Measurements from ENCODE around the gene CTBP2.

CTBP2 gene

GRCh38 chr10:125003146-125003900 lies 157.0 kb downstream of the CTBP2 start:
- DNase-seq: no peak

GRCh38 chr10:125002423-125003145 lies 157.8 kb downstream of the CTBP2 start:
- no peak for DNase-seq

- no peak for DNase-seq
These were observed 158.3 kb downstream of the CTBP2 start for GRCh38 chr10:125002047-125002422.

- DNase-seq: no peak
These were observed 158.9 kb downstream of the CTBP2 start for GRCh38 chr10:125001313-125002046.

GRCh38 chr10:125000366-125001312 lies 159.7 kb downstream of the CTBP2 start:
- DNase-seq: no peak

- DNase-seq: no peak
These were observed 160.7 kb downstream of the CTBP2 start for GRCh38 chr10:124999433-125000365.

- no peak for DNase-seq
These were observed 161.6 kb downstream of the CTBP2 start for GRCh38 chr10:124998624-124999291.

GRCh38 chr10:124997771-124998623 lies 162.4 kb downstream of the CTBP2 start:
- DNase-seq: no peak

GRCh38 chr10:124997306-124997705 lies 163.1 kb downstream of the CTBP2 start:
- no peak for DNase-seq

- no peak for DNase-seq
These were observed 163.5 kb downstream of the CTBP2 start for GRCh38 chr10:124996854-124997215.

- no peak for DNase-seq
These were observed 164.1 kb downstream of the CTBP2 start for GRCh38 chr10:124996127-124996853.

- DNase-seq: no peak
These were observed 164.8 kb downstream of the CTBP2 start for GRCh38 chr10:124995605-124996004.

- DNase-seq: no peak
These were observed 165.5 kb downstream of the CTBP2 start for GRCh38 chr10:124994573-124995473.

GRCh38 chr10:124993736-124994451 lies 166.5 kb downstream of the CTBP2 start:
- DNase-seq: no peak

GRCh38 chr10:124993345-124993708 lies 167.0 kb downstream of the CTBP2 start:
- DNase-seq: no peak

- DNase-seq: no peak
These were observed 167.7 kb downstream of the CTBP2 start for GRCh38 chr10:124992462-124993344.

Measured in NCI-H2107 (cell line).